T-cell (primary cell): ENCODE data around the gene COG8. TPM values are rescaled to one million over a fixed set of nuclear protein-coding genes. Genes with fewer than 3 reads are reported as not detected.

Experiments used
- ATAC-seq, 4 experiments: fragments of 200-7000 bp in 3 of 4; fragments of 150-1000 bp in 1 of 4; cut with Tn5 transposase; replicated peaks in 1 of 4; 1 replicate in 3 of 4; 2 replicates in 1 of 4; pipeline ENCODE4 v1.10.0; 2021; ENCODE audit warnings: moderate library complexity in 3 of 4, mild to moderate bottlenecking in 2 of 4, moderate number of reproducible peaks in 1 of 4
- CTCF ChIA-PET, 2 donors: fragments of 300-600 bp; sonication (Branson Sonifier 250); formaldehyde crosslinking; loops; one replicate each; lab custom pipeline; 2022; ENCODE audit warnings: antibody characterized with exemption in 2 of 2; lab: Charles Lee
- POLR2A ChIA-PET, 2 donors: fragments of 300-600 bp; sonication (Branson Sonifier 250); formaldehyde crosslinking; loops; one replicate each; lab custom pipeline; 2022; ENCODE audit warnings: antibody characterized with exemption in 2 of 2; lab: Charles Lee
- DNase-seq, 35 experiments: peaks; one replicate each; pipeline versions ENCODE4 v3.0.0 to v3.0.0-alpha.2; 2013 to 2023
- H3K27ac ChIP-seq: one replicate; pipeline ENCODE4 v1.5.1; 2013; ENCODE audit warnings: low read length
- H3K27me3 ChIP-seq, 2 experiments: replicated peaks in 1 of 2; 1 replicate in 1 of 2; 2 replicates in 1 of 2; pipeline versions ENCODE4 v1.6.1 to v1.7.0; 2013; ENCODE audit warnings: low read length in 1 of 2, mixed read lengths in 1 of 2; ENCODE audit not compliant: control insufficient read depth in 2 of 2, insufficient read depth in 2 of 2; ENCODE audit errors: extremely low read depth in 1 of 2
- H3K36me3 ChIP-seq, 2 donors: 1 replicate in 1 of 2; 2 replicates in 1 of 2; pipeline versions ENCODE4 v1.6.1 to v1.7.0; 2013; ENCODE audit warnings: low read length in 1 of 2; ENCODE audit not compliant: control insufficient read depth in 2 of 2, insufficient read depth in 1 of 2; ENCODE audit errors: extremely low read depth in 1 of 2
- H3K4me1 ChIP-seq, 2 experiments: 1 replicate in 1 of 2; 2 replicates in 1 of 2; pipeline versions ENCODE4 v1.6.1 to v1.7.0; 2013; ENCODE audit warnings: low read length in 2 of 2, mixed read lengths in 1 of 2; ENCODE audit not compliant: insufficient read depth in 2 of 2, control insufficient read depth in 1 of 2; ENCODE audit errors: extremely low read depth in 1 of 2
- H3K4me3 ChIP-seq, 2 donors: 1 replicate in 1 of 2; 2 replicates in 1 of 2; pipeline versions ENCODE4 v1.5.1 to v1.7.0; 2013; ENCODE audit warnings: mild to moderate bottlenecking in 2 of 2, low read length in 1 of 2, moderate library complexity in 1 of 2; ENCODE audit not compliant: control insufficient read depth in 1 of 2; ENCODE audit errors: extremely low read depth in 1 of 2
- H3K9me3 ChIP-seq: 2 replicates; pipeline ENCODE4 v1.7.0; 2013
- H3K27ac Mint-ChIP-seq, 2 donors: one replicate each; pipeline ENCODE4 v1.8.0; 2020 to 2021; ENCODE audit warnings: mild to moderate bottlenecking in 2 of 2, mixed read lengths in 2 of 2
- H3K27me3 Mint-ChIP-seq, 2 donors: one replicate each; pipeline ENCODE4 v1.8.0; 2021 to 2022; ENCODE audit warnings: mixed read lengths in 2 of 2
- H3K36me3 Mint-ChIP-seq: one replicate; pipeline ENCODE4 v1.8.0; 2021; ENCODE audit warnings: mixed read lengths
- H3K4me1 Mint-ChIP-seq, 3 donors: one replicate each; pipeline ENCODE4 v1.8.0; 2020 to 2022; ENCODE audit warnings: mixed read lengths in 3 of 3, mild to moderate bottlenecking in 1 of 3
- H3K4me3 Mint-ChIP-seq, 3 donors: one replicate each; pipeline ENCODE4 v1.8.0; 2020 to 2022; ENCODE audit warnings: mild to moderate bottlenecking in 3 of 3, mixed read lengths in 3 of 3, moderate library complexity in 3 of 3
- H3K9me3 Mint-ChIP-seq, 3 donors: one replicate each; pipeline ENCODE4 v1.8.0; 2020 to 2022; ENCODE audit warnings: mixed read lengths in 3 of 3
- WGBS: methylation state at CpG from one replicate; pipeline ENCODE4 v1.1.5; 2013; ENCODE audit warnings: missing lambda C conversion rate; ENCODE audit not compliant: insufficient coverage; 5-methylcytosine and 5-hydroxymethylcytosine counted together
- total RNA-seq, 35 experiments: library from RNA in 6 of 35; stranded (reverse) in 6 of 35; fragments of 120-200 nt in 1 of 35; gene quantifications; one replicate each; pipeline versions ENCODE4 v1.2.1 to v1.2.4 and lab custom pipeline; 2013 to 2026

COG8 gene
- total RNA-seq, 5 donors from 2014 or later (not counting 1 experiment from before 2014, with no cell fraction given) = 31.2 to 70.4 (median 59.8) TPM

DNA sequence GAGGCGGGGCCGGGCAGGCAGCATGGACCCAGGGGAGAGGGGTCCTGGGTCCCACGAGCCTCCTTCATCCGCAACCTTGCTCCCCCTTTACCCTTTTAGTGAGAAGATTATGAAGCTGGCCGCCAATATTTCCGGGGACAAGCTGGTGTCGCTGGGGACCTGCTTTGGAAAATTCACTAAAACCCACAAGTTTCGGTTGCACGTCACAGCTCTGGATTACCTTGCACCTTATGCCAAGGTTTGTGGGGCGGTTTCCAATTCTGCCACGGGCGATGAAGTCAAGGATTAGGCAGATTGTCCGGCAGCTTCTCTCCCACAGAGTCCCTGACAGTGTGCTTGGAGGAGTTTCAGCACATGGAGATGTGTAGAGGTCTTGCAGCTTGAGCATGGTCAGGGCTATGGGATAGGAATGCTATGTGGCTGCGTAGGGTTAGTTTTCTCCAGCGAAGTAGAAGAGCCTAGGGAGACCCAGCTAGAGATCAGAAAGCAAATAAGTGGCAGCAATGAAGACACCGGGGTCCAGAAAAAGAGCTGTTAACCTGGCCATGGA is 806 bp upstream of the COG8 start:
- DNase-seq (peak in 1 of 35 experiments; percentile 37), ATAC-seq (no peak)
- Histone ChIP-seq H3K4me1 (peaks cover 9 to 31% of the 10 kb centered on the region in 2 experiments), H3K9me3 (no peaks in the 10 kb centered on the region), H3K27me3 (no peaks in the 10 kb centered on the region), H3K27ac (peak overlapping the region; percentile 74), H3K36me3 (peaks cover 4 to 38% of the 10 kb centered on the region in 2 donors), H3K4me3 (peak overlapping the region; percentile 87 to 88)
- peaks cover 48 to 57% (median 50%) of the 10 kb centered on the region in 3 donors for H3K4me1 Mint-ChIP-seq
- peak overlapping the region; percentile 98 to 100 (median 100) for H3K4me3 Mint-ChIP-seq
- ChIA-PET CTCF (interaction anchor here in 1 of 2 donors (0.5 to 0.8 kb wide), 5 partner anchors 11 to 415 kb away, joined by 3 read pairs; partner anchors contain the start of gene NOB1), POLR2A (interaction anchor here (0.5 to 0.6 kb wide), 4 partner anchors 38 to 1949 kb away, joined by 3 to 12 read pairs (median 4); partner anchors contain the start of genes AARS1 (in 1 of the 2) and CMTR2 (in 1 of the 2))
- no peaks in the 10 kb centered on the region for H3K9me3 Mint-ChIP-seq
- H3K27ac Mint-ChIP-seq = peak overlapping the region; percentile 97 to 100
- no peaks in the 10 kb centered on the region for H3K27me3 Mint-ChIP-seq
- 1% methylated on average over 7 of the region's 16 CpGs for WGBS
- H3K36me3 Mint-ChIP-seq = peaks cover 32% of the 10 kb centered on the region

DNA sequence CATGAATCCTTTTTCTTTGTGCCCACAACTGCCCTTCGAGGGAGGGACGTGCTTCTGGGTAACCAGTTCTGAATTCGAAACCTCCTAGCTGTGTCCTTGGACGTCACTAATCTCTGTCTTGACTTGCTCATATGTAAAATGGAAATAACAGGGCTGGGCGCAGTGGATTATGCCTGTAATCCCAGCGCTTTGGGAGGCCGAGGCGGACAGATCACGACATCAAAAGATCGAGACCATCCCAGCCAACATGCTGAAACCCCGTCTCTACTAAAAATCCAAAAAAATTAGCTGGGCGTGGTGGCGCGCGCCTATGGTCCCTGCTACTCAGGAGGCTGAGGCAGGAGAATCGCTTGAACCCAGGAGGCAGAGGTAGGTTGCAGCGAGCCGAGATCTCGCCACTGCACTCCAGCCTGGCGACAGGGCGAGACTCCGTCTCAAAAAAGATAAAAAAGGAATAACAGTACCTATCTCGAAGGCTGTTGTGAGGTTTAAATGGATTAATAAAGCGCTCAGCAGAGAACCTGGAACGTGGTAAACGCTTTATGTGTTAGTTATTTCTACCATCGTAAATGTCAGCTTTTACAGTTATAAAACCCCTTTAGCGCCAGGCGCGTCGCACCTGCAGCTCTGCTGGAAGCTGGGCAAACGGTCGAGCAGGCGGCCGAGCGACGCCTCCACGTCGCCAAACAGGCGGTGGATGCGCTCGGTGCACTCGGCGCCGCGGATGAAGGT is 641 bp downstream of the COG8 start:
- Mint-ChIP-seq H3K36me3 (peaks cover 43% of the 10 kb centered on the region), H3K27me3 (no peaks in the 10 kb centered on the region), H3K9me3 (no peaks in the 10 kb centered on the region), H3K4me1 (peaks cover 55 to 57% (median 57%) of the 10 kb centered on the region in 3 donors), H3K27ac (peak overlapping the region; percentile 92 to 97), H3K4me3 (peak overlapping the region; percentile 98 to 100 (median 100))
- Histone ChIP-seq H3K27ac (peak overlapping the region; percentile 68), H3K27me3 (no peaks in the 10 kb centered on the region), H3K36me3 (peaks cover 7 to 48% of the 10 kb centered on the region in 2 donors), H3K4me3 (peak overlapping the region; percentile 87 to 88), H3K9me3 (no peaks in the 10 kb centered on the region), H3K4me1 (peaks cover 9 to 39% of the 10 kb centered on the region in 2 experiments)
- ChIA-PET POLR2A (no interaction called here), CTCF (interaction anchor here in 1 of 2 donors (0.6 kb wide), 1 partner anchor 1398 kb away, joined by 4 read pairs; no protein-coding TSS in a partner anchor)
- peak in 2 of 35 experiments; percentile 43 to 60 for DNase-seq
- peak in 1 of 4 experiments; percentile 5 for ATAC-seq
- WGBS = 18% methylated on average over 35 of the region's 46 CpGs

DNA sequence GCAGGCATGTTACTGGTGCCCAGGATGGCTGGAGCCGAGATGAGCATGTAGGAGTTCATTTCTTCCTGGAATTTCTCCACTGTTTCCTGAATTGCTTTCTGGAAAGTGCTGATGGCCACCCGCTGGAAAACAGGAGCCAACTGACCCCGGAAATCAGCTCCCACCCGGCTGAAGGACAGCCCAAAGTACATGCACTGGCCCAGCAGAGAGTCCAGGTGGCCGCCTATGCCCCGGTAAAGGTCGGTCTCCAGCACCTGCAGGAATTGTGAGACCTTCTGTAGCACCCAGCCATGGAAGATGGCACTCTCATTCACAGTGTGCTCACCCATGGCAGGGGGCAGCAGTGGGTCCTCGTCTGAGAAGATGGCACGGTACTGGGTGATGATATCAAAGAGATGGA is 4.7 kb downstream of the COG8 start:
- no peak overlapping the region for H3K27ac ChIP-seq
- no peak overlapping the region for H3K4me3 Mint-ChIP-seq
- DNase-seq (no peak), ATAC-seq (no peak)
- peaks cover 4 to 44% of the 10 kb centered on the region in 2 donors for H3K36me3 ChIP-seq
- WGBS = 100% methylated on average over 7 of the region's 9 CpGs
- no peaks in the 10 kb centered on the region for H3K27me3 ChIP-seq
- no peaks in the 10 kb centered on the region for H3K9me3 Mint-ChIP-seq
- H3K4me1 Mint-ChIP-seq = peaks cover 48 to 50% (median 49%) of the 10 kb centered on the region in 3 donors
- H3K4me1 ChIP-seq = peaks cover 4 to 43% of the 10 kb centered on the region in 2 experiments
- no peak overlapping the region for H3K4me3 ChIP-seq
- no peak overlapping the region for H3K27ac Mint-ChIP-seq
- ChIA-PET POLR2A (no interaction called here), CTCF (no interaction called here)
- H3K9me3 ChIP-seq = no peaks in the 10 kb centered on the region
- H3K36me3 Mint-ChIP-seq = peaks cover 34% of the 10 kb centered on the region
- H3K27me3 Mint-ChIP-seq = no peaks in the 10 kb centered on the region

DNA sequence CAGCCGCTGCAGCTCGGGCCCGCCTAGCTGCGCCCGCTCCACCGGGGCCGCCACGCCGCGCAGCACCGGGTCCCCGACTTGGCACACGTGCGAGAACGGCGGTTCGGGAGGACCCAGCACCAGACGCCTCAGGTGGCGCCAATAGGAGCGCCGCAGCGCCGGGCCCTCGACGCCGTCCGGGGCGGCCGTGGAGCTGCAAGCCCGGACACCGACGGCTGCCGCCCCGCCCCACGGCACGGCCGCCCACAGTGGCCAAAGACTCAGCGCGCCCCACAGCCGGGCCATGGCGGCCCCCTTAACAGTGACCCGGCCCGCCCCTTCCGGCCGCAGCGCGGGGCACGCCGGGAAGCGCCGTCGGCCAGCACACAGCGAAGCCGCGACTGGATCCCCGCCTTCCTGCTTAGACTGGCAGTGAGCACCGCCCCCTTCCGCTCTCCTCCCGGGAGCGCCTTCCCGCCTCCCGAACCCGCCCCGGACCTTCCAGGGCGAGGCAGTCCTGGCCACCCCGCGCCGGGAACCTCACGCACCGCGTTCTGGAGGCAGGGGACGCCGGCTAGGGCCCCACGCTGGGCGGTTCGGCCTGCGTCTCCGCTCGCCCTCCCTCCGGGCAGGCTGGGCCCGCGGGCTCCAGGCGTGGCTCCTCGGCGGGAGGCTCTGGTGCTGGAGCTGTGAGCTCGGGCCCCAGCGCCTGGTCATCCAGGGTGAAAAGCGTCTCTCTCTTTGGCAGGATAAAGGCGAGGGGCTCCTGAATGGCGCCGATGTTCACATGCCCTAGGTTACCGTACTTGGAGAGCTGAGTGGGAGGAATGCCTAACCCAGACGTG is 8.9 kb downstream of the COG8 start, which contains the start of gene PDF:
Gene PDF (minus strand): TSS at position 303 of the 824 bp plus-strand sequence. CDS start 18 bp downstream, at position 285.
- H3K27me3 ChIP-seq = no peaks in the 10 kb centered on the region
- H3K9me3 ChIP-seq = no peaks in the 10 kb centered on the region
- under 1% methylated on average over 88 of the region's 93 CpGs for WGBS
- ATAC-seq (peak; percentile 93 to 95 (median 95)), DNase-seq (peak; percentile 44 to 88 (median 66))
- ChIA-PET CTCF (interaction anchor here in 1 of 2 donors (0.7 kb wide), 1 partner anchor 11 kb away, joined by 4 read pairs; no protein-coding TSS in a partner anchor), POLR2A (no interaction called here)
- Mint-ChIP-seq H3K4me1 (peaks cover 38 to 58% (median 54%) of the 10 kb centered on the region in 3 donors), H3K27me3 (no peaks in the 10 kb centered on the region), H3K36me3 (peaks cover 20% of the 10 kb centered on the region), H3K27ac (peak within 1 kb of the TSS; percentile 66 to 74), H3K9me3 (no peaks in the 10 kb centered on the region), H3K4me3 (peak within 1 kb of the TSS; percentile 72 to 80 (median 76))
- peaks cover 18 to 53% of the 10 kb centered on the region in 2 experiments for H3K4me1 ChIP-seq
- peak within 1 kb of the TSS; percentile 50 to 78 for H3K4me3 ChIP-seq
- peaks cover 7 to 47% of the 10 kb centered on the region in 2 donors for H3K36me3 ChIP-seq
- peak within 1 kb of the TSS; percentile 8 for H3K27ac ChIP-seq

DNA sequence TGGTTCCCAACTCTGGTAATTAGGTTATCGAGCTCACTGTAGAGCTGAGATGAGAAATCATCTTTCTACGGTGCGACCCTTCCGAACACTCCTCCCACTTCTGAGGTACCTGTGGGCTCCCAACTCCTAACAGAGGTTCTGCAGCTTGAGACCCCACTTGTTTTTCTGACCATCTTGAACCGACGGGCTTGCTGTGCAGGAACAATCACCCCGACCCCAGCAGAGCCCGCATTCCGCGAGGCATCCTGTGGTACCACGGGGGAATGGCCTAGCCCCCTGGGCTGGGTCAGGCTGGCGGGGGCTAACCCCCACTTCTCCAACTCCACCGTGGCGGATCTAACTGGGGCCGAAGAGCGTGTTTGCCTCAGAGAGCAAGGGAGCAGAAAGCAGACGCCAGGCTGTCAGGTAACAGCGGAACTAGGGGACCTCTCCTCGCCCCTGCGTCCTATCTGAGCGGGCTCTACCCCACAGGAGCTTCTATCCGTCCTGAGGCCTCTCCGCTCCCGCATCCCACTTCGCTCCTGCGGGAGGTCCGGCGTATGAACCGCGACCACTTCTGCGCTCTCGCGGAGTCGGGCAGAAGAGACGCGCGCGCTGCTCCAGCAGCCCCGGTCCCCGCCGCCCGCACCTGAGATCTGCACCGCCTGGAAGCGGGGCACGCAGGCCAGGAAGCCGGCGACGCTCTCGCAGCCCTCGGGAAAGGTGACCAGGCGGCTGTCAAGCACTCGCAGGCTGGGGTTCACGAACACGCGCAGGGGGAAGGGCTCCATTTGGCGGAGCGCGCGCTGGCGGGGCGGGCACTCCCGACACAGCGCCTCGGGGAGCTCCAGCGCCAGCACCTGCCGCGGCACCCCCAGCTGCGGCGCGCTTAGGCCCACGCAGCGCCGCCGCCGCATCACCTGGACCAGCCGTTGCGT is 9.7 kb downstream of the COG8 start:
- H3K4me3 Mint-ChIP-seq = peak overlapping the region; percentile 72 to 78 (median 76)
- ATAC-seq = peak; percentile 59 to 64 (median 62)
- POLR2A ChIA-PET = no interaction called here
- H3K4me1 Mint-ChIP-seq = peaks cover 44 to 61% (median 57%) of the 10 kb centered on the region in 3 donors
- Histone ChIP-seq H3K27me3 (no peaks in the 10 kb centered on the region), H3K36me3 (peaks cover 3 to 43% of the 10 kb centered on the region in 2 donors), H3K4me3 (peak overlapping the region; percentile 50 to 78), H3K27ac (no peak overlapping the region), H3K9me3 (no peaks in the 10 kb centered on the region), H3K4me1 (peaks cover 18 to 55% of the 10 kb centered on the region in 2 experiments)
- peak in 25 of 35 experiments; percentile 17 to 65 (median 32) for DNase-seq
- WGBS = 10% methylated on average over 74 of the region's 77 CpGs
- H3K9me3 Mint-ChIP-seq = no peaks in the 10 kb centered on the region
- H3K27me3 Mint-ChIP-seq = no peaks in the 10 kb centered on the region
- CTCF ChIA-PET = interaction anchor here in 1 of 2 donors (1.3 kb wide), 1 partner anchor 10 kb away, joined by 3 read pairs; no protein-coding TSS in a partner anchor
- peak overlapping the region in 1 of 2 donors; percentile 39 for H3K27ac Mint-ChIP-seq
- peaks cover 20% of the 10 kb centered on the region for H3K36me3 Mint-ChIP-seq
